Body of pancreas (tissue), 4 donors: Measurements from ENCODE around the gene ALG12.

Experiments
- POLR2A ChIP-seq, 3 donors: fragments of 450-650 bp; IDR thresholded peaks; one replicate each; pipeline ENCODE4 v1.6.1; 2016; ENCODE audit warnings: antibody characterized with exemption in 3 of 3, mild to moderate bottlenecking in 2 of 3
- TF ChIP-seq, protein P1 (sequence below), 7 experiments: fragments of 450-650 bp in 4 of 7; fragments of 200-600 bp in 3 of 7; sonication (generic) in 3 of 7; IDR thresholded peaks; one replicate each; pipeline ENCODE4 v1.5.1; 2016 to 2019; ENCODE audit warnings: antibody characterized with exemption in 7 of 7

DNA sequence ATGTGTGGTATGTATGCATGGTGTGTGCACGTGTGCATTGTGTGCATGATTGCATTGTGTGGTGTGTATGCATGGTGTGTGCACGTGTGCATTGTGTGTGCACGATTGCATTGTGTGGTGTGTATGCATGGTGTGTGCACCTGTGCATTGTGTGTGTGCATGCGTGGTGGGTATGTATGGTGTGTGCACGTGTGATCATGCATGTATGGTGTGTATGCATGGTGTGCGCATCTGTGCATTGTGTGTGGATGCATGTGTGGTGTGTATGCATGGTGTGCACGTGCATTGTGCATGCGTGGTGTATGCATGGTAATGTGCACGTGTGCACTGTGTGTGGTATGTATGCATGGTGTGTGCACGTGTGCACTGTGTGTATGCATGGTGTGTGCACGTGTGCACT lies 16.8 kb downstream of the ALG12 start:
- TF ChIP-seq, protein P1, sequence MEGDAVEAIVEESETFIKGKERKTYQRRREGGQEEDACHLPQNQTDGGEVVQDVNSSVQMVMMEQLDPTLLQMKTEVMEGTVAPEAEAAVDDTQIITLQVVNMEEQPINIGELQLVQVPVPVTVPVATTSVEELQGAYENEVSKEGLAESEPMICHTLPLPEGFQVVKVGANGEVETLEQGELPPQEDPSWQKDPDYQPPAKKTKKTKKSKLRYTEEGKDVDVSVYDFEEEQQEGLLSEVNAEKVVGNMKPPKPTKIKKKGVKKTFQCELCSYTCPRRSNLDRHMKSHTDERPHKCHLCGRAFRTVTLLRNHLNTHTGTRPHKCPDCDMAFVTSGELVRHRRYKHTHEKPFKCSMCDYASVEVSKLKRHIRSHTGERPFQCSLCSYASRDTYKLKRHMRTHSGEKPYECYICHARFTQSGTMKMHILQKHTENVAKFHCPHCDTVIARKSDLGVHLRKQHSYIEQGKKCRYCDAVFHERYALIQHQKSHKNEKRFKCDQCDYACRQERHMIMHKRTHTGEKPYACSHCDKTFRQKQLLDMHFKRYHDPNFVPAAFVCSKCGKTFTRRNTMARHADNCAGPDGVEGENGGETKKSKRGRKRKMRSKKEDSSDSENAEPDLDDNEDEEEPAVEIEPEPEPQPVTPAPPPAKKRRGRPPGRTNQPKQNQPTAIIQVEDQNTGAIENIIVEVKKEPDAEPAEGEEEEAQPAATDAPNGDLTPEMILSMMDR (IDR thresholded peaks at IDR 0.05) = no peak
- TF ChIP-seq POLR2A (IDR thresholded peaks at IDR 0.05) = no peak
